GM12878 (cell line): ENCODE data around the gene KLHL30. TPM values are rescaled to one million over a fixed set of nuclear protein-coding genes. Genes with fewer than 3 reads are reported as not detected.

ENCODE experiments used
- ATAC-seq: fragments of 200-7000 bp; cut with Tn5 transposase; 3 replicates; pipeline ENCODE4 v1.9.1; 2020; ENCODE audit warnings: mild to moderate bottlenecking, moderate library complexity
- BruUV-seq: library from RNA; stranded (reverse); fragments of 400-500 nt; replicated peaks from 2 replicates; lab custom pipeline; 2021; lab: Mats Ljungman, UMichigan
- CTCF ChIA-PET: fragments of 300-600 bp; sonication (Branson Sonifier 250); formaldehyde crosslinking; extraction: SDS; loops from one replicate; lab custom pipeline; 2021; ENCODE audit warnings: inconsistent platforms; lab: Yijun Ruan, JAX
- POLR2A ChIA-PET: fragments of 350-600 bp; formaldehyde crosslinking; extraction: SDS; loops from one replicate; lab custom pipeline; 2021; ENCODE audit warnings: inconsistent platforms; lab: Charles Lee
- RAD21 ChIA-PET: fragments of 300-600 bp; sonication (Branson Sonifier 250); formaldehyde crosslinking; loops from one replicate; lab custom pipeline; 2023; ENCODE audit warnings: antibody characterized with exemption; ENCODE audit not compliant: unreplicated experiment; lab: Charles Lee
- SMC1A ChIA-PET: fragments of 300-600 bp; sonication (Branson Sonifier 250); formaldehyde crosslinking; loops from one replicate; lab custom pipeline; 2023; ENCODE audit not compliant: unreplicated experiment, uncharacterized antibody; lab: Charles Lee
- DNase-seq: peaks from one replicate; pipeline ENCODE4 v3.0.0-alpha.2; 2011; ENCODE audit warnings: low read depth, low spot score
- FAIRE-seq: peaks from 3 replicates; lab custom pipeline; 2011; peaks lifted over from hg19 to GRCh38; lab: Jason Lieb, UNC
- H2AFZ ChIP-seq: 2 replicates; pipeline ENCODE4 v1.6.0; 2011; ENCODE audit warnings: low read depth, low read length, control low read depth; ENCODE audit not compliant: control insufficient read depth
- H3K27ac ChIP-seq: 2 replicates; pipeline ENCODE4 v1.5.1; 2011; ENCODE audit warnings: control low read depth; ENCODE audit not compliant: control insufficient read depth, insufficient read depth
- H3K27me3 ChIP-seq, 2 experiments: replicated peaks in 1 of 2; 2 replicates each; pipeline versions ENCODE4 v1.6.0 to v1.6.1; 2011; ENCODE audit warnings: low read length in 1 of 2; ENCODE audit not compliant: control insufficient read depth in 2 of 2, insufficient read depth in 2 of 2
- H3K36me3 ChIP-seq, 2 experiments: 2 replicates each; pipeline ENCODE4 v1.5.1; 2011; ENCODE audit warnings: low read length in 1 of 2; ENCODE audit not compliant: control insufficient read depth in 2 of 2, insufficient read depth in 2 of 2
- H3K4me1 ChIP-seq: 2 replicates; pipeline ENCODE4 v1.6.1; 2011; ENCODE audit warnings: mild to moderate bottlenecking, low read length, moderate library complexity, mixed read lengths; ENCODE audit not compliant: control insufficient read depth, insufficient read depth
- H3K4me2 ChIP-seq: 2 replicates; pipeline ENCODE4 v1.6.0; 2011; ENCODE audit warnings: control low read depth; ENCODE audit not compliant: control insufficient read depth, insufficient read depth
- H3K4me3 ChIP-seq: fragments of 200-600 bp; sonication (generic); 2 replicates; pipeline ENCODE4 v1.5.1; 2016
- H3K79me2 ChIP-seq: 2 replicates; pipeline ENCODE4 v1.6.0; 2011; ENCODE audit warnings: low read length; ENCODE audit not compliant: control insufficient read depth, insufficient read depth
- H3K9ac ChIP-seq: 2 replicates; pipeline ENCODE4 v1.8.0; 2011; ENCODE audit warnings: low read length, control low read depth, mixed read lengths; ENCODE audit not compliant: control insufficient read depth, insufficient read depth
- H3K9me3 ChIP-seq: replicated peaks from 3 replicates; pipeline ENCODE4 v1.5.1; 2011; ENCODE audit warnings: mild to moderate bottlenecking, low read length; ENCODE audit not compliant: control insufficient read depth, insufficient read depth
- H4K20me1 ChIP-seq: 2 replicates; pipeline ENCODE4 v1.6.0; 2011; ENCODE audit not compliant: control insufficient read depth, insufficient read depth
- E2F4 ChIP-seq: IDR thresholded peaks from 2 replicates; pipeline ENCODE4 v1.6.1; 2012; ENCODE audit warnings: low read depth, low read length, improper control_type of control experiment
- MTA2 ChIP-seq: fragments of 450-650 bp; IDR thresholded peaks from 2 replicates; pipeline ENCODE4 v1.6.1; 2016; ENCODE audit warnings: low read depth, mild to moderate bottlenecking, moderate library complexity
- WGBS: methylation state at CpG from one replicate; pipeline ENCODE4 v1.1.6; 2016; ENCODE audit warnings: low lambda C conversion rate; ENCODE audit not compliant: insufficient replicate concordance, insufficient coverage; ENCODE audit errors: missing lambda C conversion rate; 5-methylcytosine and 5-hydroxymethylcytosine counted together
- in situ Hi-C: fragments of 300-500 bp; cut with MboI; formaldehyde crosslinking; loops from 9 replicates; pipeline ENCODE4 v1.14.3; 2018; ENCODE audit warnings: mixed read lengths
- intact Hi-C: fragments of 100-400 bp; cut with micrococcal nuclease; formaldehyde crosslinking; loops from one replicate; pipeline ENCODE4 v1.14.2; 2022; ENCODE audit not compliant: unreplicated experiment
- polyA plus RNA-seq, 11 experiments: library from polyadenylated mRNA; depleted of rRNA in 4 of 11; unstranded in 6 of 11; stranded (reverse) in 5 of 11; fragments of >200 nt; fragmentation: Nextera tagmentation in 4 of 11; fragmentation: Illumina TruSeq in 1 of 11; extraction: Ambion mirVana in 4 of 11; extraction: Trizol in 1 of 11; gene quantifications; 1 replicate in 1 of 11; 2 replicates in 10 of 11; pipeline versions ENCODE4 v1.2.1 to v1.2.3, GENCODE V29; 2011 to 2016; ENCODE audit warnings: inconsistent platforms in 2 of 11, missing spikeins in 2 of 11, low read depth in 1 of 11
- total RNA-seq, 4 experiments: library from RNA; depleted of rRNA in 3 of 4; stranded (reverse); fragments of >200 nt in 3 of 4; fragmentation: Illumina TruSeq in 1 of 4; extraction: Trizol in 1 of 4; gene quantifications; 2 replicates each; pipeline versions ENCODE4 v1.2.1 to v1.2.3, GENCODE V29; 2013 to 2021

Gene KLHL30
- total and polyA plus RNA-seq, 10 of the 15 experiments (the other 5 are each of a cell fraction or from before 2014, with no cell fraction given) = 0.03 TPM; not detected in 9

- intact Hi-C loops = no loop called here
Observed at GRCh38 chr2:238130111-238130695, 8.3 kb upstream of the KLHL30 start.

More at GRCh38 chr2:238130111-238130695, 8.3 kb upstream of the KLHL30 start:
- no peaks in the 10 kb centered on the region for H3K4me1 ChIP-seq
- in situ Hi-C loops = no loop called here
- BruUV-seq = no TSS peak
- H3K79me2 ChIP-seq = no peaks in the 10 kb centered on the region
- ChIA-PET CTCF (no interaction called here), SMC1A (no interaction called here), POLR2A (no interaction called here), RAD21 (no interaction called here)
- no peak overlapping the region for H3K27ac ChIP-seq
- DNase-seq (no peak), ATAC-seq (no peak), FAIRE-seq (no peak)
- no peak overlapping the region for H3K4me2 ChIP-seq
- H3K9ac ChIP-seq = no peak overlapping the region
- peaks cover 4% of the 10 kb centered on the region; the same call in 2 of the 3 replicates for H3K9me3 ChIP-seq
- H3K4me3 ChIP-seq = no peak overlapping the region
- WGBS = 63% methylated on average over 25 of the region's 28 CpGs
- no peaks in the 10 kb centered on the region for H4K20me1 ChIP-seq
- H2AFZ ChIP-seq = no peak overlapping the region
- TF ChIP-seq MTA2 = no peak
- TF ChIP-seq E2F4 = no peak
- H3K27me3 ChIP-seq = no peaks in the 10 kb centered on the region
- no peaks in the 10 kb centered on the region for H3K36me3 ChIP-seq
